ENCODE measurements around the gene ACTR1A.
A peak's percentile ranks its signal among the peaks of the same experiment; 100 is the strongest.
"Not testable (repeated sequence)": the region's sequence is repeated elsewhere in the genome, so short reads cannot be mapped to it uniquely, and the experiment has no call there.

Gene ACTR1A

GRCh38 chr10:102503264-102504178 is 1.0 kb upstream of the ACTR1A start, which contains the start of gene SUFU:
Gene SUFU, plus strand, starts transcription at chr10:102503972. Its CDS starts 181 bp downstream, at chr10:102504153.
- peak within 1 kb of the TSS; percentile 89 for H3K27ac ChIP-seq
- TF ChIP-seq CTCF (conservative IDR thresholded peaks at IDR 0.05) (peak; percentile 96), ZFX (IDR thresholded peaks at IDR 0.05) (no peak; the same call in 1 of the 2 replicates)

- TF ChIP-seq CTCF (conservative IDR thresholded peaks at IDR 0.05) (no peak), ZFX (IDR thresholded peaks at IDR 0.05) (no peak)
- peak overlapping the region; percentile 74 for H3K27ac ChIP-seq
Measured at GRCh38 chr10:102502029-102502336, 529 bp downstream of the ACTR1A start.

- H3K27ac ChIP-seq, result peak overlapping the region; percentile 74
- TF ChIP-seq CTCF (conservative IDR thresholded peaks at IDR 0.05) (no peak), ZFX (IDR thresholded peaks at IDR 0.05) (no peak)
Measured at GRCh38 chr10:102501201-102502028, 1.1 kb downstream of the ACTR1A start.

GRCh38 chr10:102500686-102501085 is 1.8 kb downstream of the ACTR1A start:
- H3K27ac ChIP-seq, result not testable (repeated sequence)

- no peak for TF ChIP-seq CTCF (conservative IDR thresholded peaks at IDR 0.05)
- TF ChIP-seq ZFX (IDR thresholded peaks at IDR 0.05), result no peak
- H3K27ac ChIP-seq, result no peak overlapping the region
Measured at GRCh38 chr10:102499356-102499755, 3.2 kb downstream of the ACTR1A start.

GRCh38 chr10:102497545-102497944 is 5.0 kb downstream of the ACTR1A start:
- TF ChIP-seq ZFX (IDR thresholded peaks at IDR 0.05) (no peak), CTCF (conservative IDR thresholded peaks at IDR 0.05) (no peak)

GRCh38 chr10:102493771-102494170 is 8.7 kb downstream of the ACTR1A start:
- TF ChIP-seq ZFX (IDR thresholded peaks at IDR 0.05) (no peak), CTCF (conservative IDR thresholded peaks at IDR 0.05) (no peak)
- H3K27ac ChIP-seq, result no peak overlapping the region

More at GRCh38 chr10:102497545-102497944, 5.0 kb downstream of the ACTR1A start:
- H3K27ac ChIP-seq, result no peak overlapping the region
